SU-DHL-6 (cell line): ENCODE results near the gene KRTAP5-2.

Source experiments
- EZH2phosphoT487 ChIP-seq: fragments of 200-600 bp; sonication (generic), shearing (Covaris generic); conservative IDR thresholded peaks from 2 replicates; pipeline ENCODE4 v1.6.1; 2018; ENCODE audit warnings: mild to moderate bottlenecking, antibody characterized with exemption, low read length, moderate library complexity, mixed read lengths
- TF ChIP-seq, protein P1 (sequence below): fragments of 200-600 bp; sonication (generic); IDR thresholded peaks from one replicate; pipeline ENCODE4 v1.5.1; 2017; ENCODE audit warnings: antibody characterized with exemption, mild to moderate bottlenecking, low read length, moderate library complexity; ENCODE audit not compliant: insufficient read depth, poor library complexity, severe bottlenecking

DNA sequence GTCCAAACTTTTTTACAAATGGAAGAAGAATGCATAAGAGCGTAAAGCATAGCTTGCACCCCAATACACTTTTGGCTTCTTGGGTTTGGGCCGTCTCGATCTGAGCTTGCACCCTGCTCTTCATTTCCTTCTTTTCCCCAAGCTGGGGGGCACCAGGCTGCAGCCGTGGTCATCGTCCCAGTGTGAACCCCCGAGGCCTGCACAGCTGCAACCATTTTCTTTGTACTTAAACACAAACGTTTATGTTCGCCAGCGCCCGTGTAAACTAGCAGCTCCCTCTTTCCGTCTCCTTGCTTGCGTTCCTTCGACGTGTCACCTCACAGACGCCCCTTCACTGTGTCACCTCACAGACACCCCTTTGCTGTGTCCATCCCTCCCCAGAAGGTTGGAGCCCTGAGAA lies 41.6 kb upstream of the KRTAP5-2 start:
- TF ChIP-seq, protein P1, sequence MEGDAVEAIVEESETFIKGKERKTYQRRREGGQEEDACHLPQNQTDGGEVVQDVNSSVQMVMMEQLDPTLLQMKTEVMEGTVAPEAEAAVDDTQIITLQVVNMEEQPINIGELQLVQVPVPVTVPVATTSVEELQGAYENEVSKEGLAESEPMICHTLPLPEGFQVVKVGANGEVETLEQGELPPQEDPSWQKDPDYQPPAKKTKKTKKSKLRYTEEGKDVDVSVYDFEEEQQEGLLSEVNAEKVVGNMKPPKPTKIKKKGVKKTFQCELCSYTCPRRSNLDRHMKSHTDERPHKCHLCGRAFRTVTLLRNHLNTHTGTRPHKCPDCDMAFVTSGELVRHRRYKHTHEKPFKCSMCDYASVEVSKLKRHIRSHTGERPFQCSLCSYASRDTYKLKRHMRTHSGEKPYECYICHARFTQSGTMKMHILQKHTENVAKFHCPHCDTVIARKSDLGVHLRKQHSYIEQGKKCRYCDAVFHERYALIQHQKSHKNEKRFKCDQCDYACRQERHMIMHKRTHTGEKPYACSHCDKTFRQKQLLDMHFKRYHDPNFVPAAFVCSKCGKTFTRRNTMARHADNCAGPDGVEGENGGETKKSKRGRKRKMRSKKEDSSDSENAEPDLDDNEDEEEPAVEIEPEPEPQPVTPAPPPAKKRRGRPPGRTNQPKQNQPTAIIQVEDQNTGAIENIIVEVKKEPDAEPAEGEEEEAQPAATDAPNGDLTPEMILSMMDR: no peak
- no peak for TF ChIP-seq EZH2phosphoT487
